Measurements from ENCODE around the gene FAM210A. TPM values are rescaled to one million over a fixed set of nuclear protein-coding genes. Genes with fewer than 3 reads are reported as not detected.

The FAM210A gene
- polyA plus RNA-seq, 1 of the 3 experiments (the other 2 are of a cell fraction) = 10.6 TPM

GRCh38 chr18:13649397-13650390, 76.7 kb downstream of the FAM210A start:
- Histone ChIP-seq H3F3A (replicated peaks; ENCODE audit: insufficient read depth) (no peaks in the 10 kb centered on the region), H3K27ac (ENCODE audit: low read depth in 2 of 2, low read length in 1 of 2) (no peak overlapping the region), H3K9ac (no peak overlapping the region), H3K27me3 (ENCODE audit: insufficient read depth) (no peaks in the 10 kb centered on the region), H3K4me2 (no peak overlapping the region), H2AFZ (ENCODE audit: low read depth) (no peak overlapping the region), H4K20me1 (ENCODE audit: insufficient read depth) (no peaks in the 10 kb centered on the region), H3K4me3 (ENCODE audit: low read depth in 2 of 2, low read length in 1 of 2) (no peak overlapping the region), H3K36me3 (replicated peaks in 1 of 2; ENCODE audit: control insufficient read depth in 1 of 2, insufficient read depth in 2 of 2, low read length in 1 of 2) (no peaks in the 10 kb centered on the region), H3K9me3 (no peaks in the 10 kb centered on the region), H3K79me2 (ENCODE audit: insufficient read depth) (no peaks in the 10 kb centered on the region), H3K4me1 (ENCODE audit: control insufficient read depth in 1 of 2, insufficient read depth in 2 of 2, low read depth in 1 of 2, low read length in 1 of 2) (peaks cover 0 to 6% of the 10 kb centered on the region in 2 experiments; a peak in 1 of 4 replicates), H3K9me2 (no peaks in the 10 kb centered on the region)
- WGBS (ENCODE audit: low lambda C conversion rate) = 81% methylated on average over 18 of the region's 23 CpGs
- ChIA-PET CTCF (interaction anchor here (1.0 kb wide), 1 partner anchor 91 kb away, joined by 3 read pairs; no protein-coding TSS in a partner anchor), POLR2A (no interaction called here)
- TF ChIP-seq, protein P1, sequence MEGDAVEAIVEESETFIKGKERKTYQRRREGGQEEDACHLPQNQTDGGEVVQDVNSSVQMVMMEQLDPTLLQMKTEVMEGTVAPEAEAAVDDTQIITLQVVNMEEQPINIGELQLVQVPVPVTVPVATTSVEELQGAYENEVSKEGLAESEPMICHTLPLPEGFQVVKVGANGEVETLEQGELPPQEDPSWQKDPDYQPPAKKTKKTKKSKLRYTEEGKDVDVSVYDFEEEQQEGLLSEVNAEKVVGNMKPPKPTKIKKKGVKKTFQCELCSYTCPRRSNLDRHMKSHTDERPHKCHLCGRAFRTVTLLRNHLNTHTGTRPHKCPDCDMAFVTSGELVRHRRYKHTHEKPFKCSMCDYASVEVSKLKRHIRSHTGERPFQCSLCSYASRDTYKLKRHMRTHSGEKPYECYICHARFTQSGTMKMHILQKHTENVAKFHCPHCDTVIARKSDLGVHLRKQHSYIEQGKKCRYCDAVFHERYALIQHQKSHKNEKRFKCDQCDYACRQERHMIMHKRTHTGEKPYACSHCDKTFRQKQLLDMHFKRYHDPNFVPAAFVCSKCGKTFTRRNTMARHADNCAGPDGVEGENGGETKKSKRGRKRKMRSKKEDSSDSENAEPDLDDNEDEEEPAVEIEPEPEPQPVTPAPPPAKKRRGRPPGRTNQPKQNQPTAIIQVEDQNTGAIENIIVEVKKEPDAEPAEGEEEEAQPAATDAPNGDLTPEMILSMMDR (IDR thresholded peaks at IDR 0.05) = no peak
- no peak for TF ChIP-seq RXRA (IDR thresholded peaks at IDR 0.05; ENCODE audit: borderline replicate concordance, low read depth)
- no peak for DNase-seq

DNA sequence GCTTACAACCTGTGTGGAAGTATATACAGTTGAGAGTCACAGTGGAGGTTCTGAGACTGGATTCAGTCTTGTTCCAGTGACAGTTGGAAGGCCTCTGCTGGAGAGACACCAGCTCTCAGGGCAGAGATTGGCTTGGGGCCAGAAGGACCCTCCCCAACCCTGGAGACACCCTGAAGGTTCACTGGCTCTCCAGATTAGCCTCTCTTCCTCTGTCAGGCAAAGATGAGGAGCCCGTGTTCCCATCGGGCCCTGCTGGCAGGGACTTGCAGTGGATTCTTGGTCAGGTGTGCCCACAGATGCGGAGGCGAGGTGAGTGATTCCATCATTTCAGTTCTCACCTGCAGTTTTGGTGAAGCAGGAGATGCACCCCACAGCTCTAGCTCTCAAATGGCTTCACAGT, 78.6 kb downstream of the FAM210A start:
- ChIA-PET POLR2A (no interaction called here), CTCF (no interaction called here)
- TF ChIP-seq, protein P1 (IDR thresholded peaks at IDR 0.05) = no peak
- TF ChIP-seq CHD2 (IDR thresholded peaks at IDR 0.05; ENCODE audit: low read length, partially characterized antibody) = no peak
- TF ChIP-seq, protein P2, sequence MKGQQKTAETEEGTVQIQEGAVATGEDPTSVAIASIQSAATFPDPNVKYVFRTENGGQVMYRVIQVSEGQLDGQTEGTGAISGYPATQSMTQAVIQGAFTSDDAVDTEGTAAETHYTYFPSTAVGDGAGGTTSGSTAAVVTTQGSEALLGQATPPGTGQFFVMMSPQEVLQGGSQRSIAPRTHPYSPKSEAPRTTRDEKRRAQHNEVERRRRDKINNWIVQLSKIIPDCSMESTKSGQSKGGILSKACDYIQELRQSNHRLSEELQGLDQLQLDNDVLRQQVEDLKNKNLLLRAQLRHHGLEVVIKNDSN (IDR thresholded peaks at IDR 0.05; ENCODE audit: borderline replicate concordance, low read depth) = no peak
- Histone ChIP-seq H4K20me1 (ENCODE audit: insufficient read depth) (no peaks in the 10 kb centered on the region), H3K27me3 (ENCODE audit: insufficient read depth) (no peaks in the 10 kb centered on the region), H3K4me3 (ENCODE audit: low read depth in 2 of 2, low read length in 1 of 2) (no peak overlapping the region), H3K27ac (ENCODE audit: low read depth in 2 of 2, low read length in 1 of 2) (no peak overlapping the region), H3K4me2 (no peak overlapping the region), H3K9ac (no peak overlapping the region), H3K4me1 (ENCODE audit: control insufficient read depth in 1 of 2, insufficient read depth in 2 of 2, low read depth in 1 of 2, low read length in 1 of 2) (no peaks in the 10 kb centered on the region; a peak in 1 of 4 replicates), H2AFZ (ENCODE audit: low read depth) (no peak overlapping the region), H3K79me2 (ENCODE audit: insufficient read depth) (no peaks in the 10 kb centered on the region), H3K36me3 (replicated peaks in 1 of 2; ENCODE audit: control insufficient read depth in 1 of 2, insufficient read depth in 2 of 2, low read length in 1 of 2) (no peaks in the 10 kb centered on the region), H3K9me3 (no peaks in the 10 kb centered on the region), H3K9me2 (no peaks in the 10 kb centered on the region), H3F3A (replicated peaks; ENCODE audit: insufficient read depth) (no peaks in the 10 kb centered on the region)
- no peak for DNase-seq
- 76% methylated on average over 4 of the region's 4 CpGs for WGBS (ENCODE audit: low lambda C conversion rate)

Measured in SK-N-SH (cell line).